HG03342 (cell line): ENCODE measurements around the gene VSNL1.

Source experiments
- ATAC-seq: cut with Tn5 transposase; IDR thresholded peaks from one replicate; pipeline ENCODE4 v1.9.1; 2021; ENCODE audit warnings: mild to moderate bottlenecking, moderate library complexity; ENCODE audit not compliant: unreplicated experiment

Gene VSNL1

GRCh38 chr2:17579605-17580318, 39.3 kb downstream of the VSNL1 start:
- no peak for ATAC-seq

- ATAC-seq, result no peak
These were observed 39.8 kb downstream of the VSNL1 start for GRCh38 chr2:17580319-17580715.

GRCh38 chr2:17581831-17582230, 41.3 kb downstream of the VSNL1 start:
- ATAC-seq, result no peak

- no peak for ATAC-seq
These were observed 42.7 kb downstream of the VSNL1 start for GRCh38 chr2:17583166-17583565.

GRCh38 chr2:17583646-17584045, 43.1 kb downstream of the VSNL1 start:
- no peak for ATAC-seq

- ATAC-seq, result no peak
These were observed 44.2 kb downstream of the VSNL1 start for GRCh38 chr2:17584689-17585088.

- no peak for ATAC-seq
These were observed 47.0 kb downstream of the VSNL1 start for GRCh38 chr2:17587469-17587868.

GRCh38 chr2:17588031-17588430, 47.5 kb downstream of the VSNL1 start:
- no peak for ATAC-seq

- no peak for ATAC-seq
These were observed 49.0 kb downstream of the VSNL1 start for GRCh38 chr2:17589406-17590035.

- no peak for ATAC-seq
These were observed 49.9 kb downstream of the VSNL1 start for GRCh38 chr2:17590342-17590911.

GRCh38 chr2:17591846-17592245, 51.4 kb downstream of the VSNL1 start:
- ATAC-seq, result no peak

- no peak for ATAC-seq
These were observed 52.4 kb downstream of the VSNL1 start for GRCh38 chr2:17592731-17593409.

- ATAC-seq, result no peak
These were observed 52.9 kb downstream of the VSNL1 start for GRCh38 chr2:17593445-17593840.

GRCh38 chr2:17593841-17594491, 53.5 kb downstream of the VSNL1 start:
- no peak for ATAC-seq

GRCh38 chr2:17594533-17595401, 54.3 kb downstream of the VSNL1 start:
- no peak for ATAC-seq

GRCh38 chr2:17599617-17600016, 59.1 kb downstream of the VSNL1 start:
- no peak for ATAC-seq

GRCh38 chr2:17600556-17601204, 60.2 kb downstream of the VSNL1 start:
- ATAC-seq, result no peak

- ATAC-seq, result no peak
These were observed 63.6 kb downstream of the VSNL1 start for GRCh38 chr2:17604050-17604449.

GRCh38 chr2:17605696-17606095, 65.2 kb downstream of the VSNL1 start:
- ATAC-seq, result no peak

GRCh38 chr2:17606851-17607250, 66.4 kb downstream of the VSNL1 start:
- ATAC-seq, result no peak
